ENCODE measurements around the gene CYB561. TPM values are rescaled to one million over a fixed set of nuclear protein-coding genes. Genes with fewer than 3 reads are reported as not detected.

Gene CYB561
- total RNA-seq, 1 experiment from 2014 or later = 20.7 TPM

DNA sequence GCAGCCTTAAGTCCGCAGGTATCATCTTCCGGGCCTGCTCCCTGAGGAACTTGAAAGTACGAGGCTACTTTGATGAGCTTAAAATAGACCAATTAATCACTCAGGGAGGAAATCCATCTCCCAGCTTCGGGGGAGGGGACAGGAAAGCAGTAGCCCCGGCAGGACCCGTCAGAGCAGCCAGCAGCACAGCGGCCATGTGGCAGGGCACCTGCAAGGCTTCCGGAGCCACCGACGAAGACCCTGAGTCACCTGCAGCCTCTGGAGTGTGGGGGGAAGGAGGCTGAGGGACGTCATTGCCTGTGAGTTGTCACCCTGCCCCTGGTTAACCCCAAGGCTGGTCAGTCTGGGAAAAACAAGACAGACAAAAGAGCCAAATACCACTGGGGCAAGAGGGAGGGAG lies 4.4 kb upstream of the CYB561 start:
- H2BK12ac ChIP-seq (ENCODE audit: insufficient read length, low read depth, low read length) = no peak overlapping the region
- H3K4me2 ChIP-seq (ENCODE audit: insufficient read depth, insufficient read length, low read length) = no peak overlapping the region
- H2AK5ac ChIP-seq (ENCODE audit: insufficient read length, low read length) = no peak overlapping the region
- H2BK15ac ChIP-seq (ENCODE audit: low read depth, low read length) = no peak overlapping the region
- H3K9me3 ChIP-seq (ENCODE audit: control insufficient read depth, low read depth, low read length) = no peaks in the 10 kb centered on the region
- no peak overlapping the region for H3K27ac ChIP-seq (ENCODE audit: insufficient read length, low read depth, low read length)
- no peak overlapping the region for H3K4ac ChIP-seq (ENCODE audit: low read depth, low read length)
- no peak overlapping the region for H2AFZ ChIP-seq (ENCODE audit: low read length)
- H3K4me3 Mint-ChIP-seq = no peak overlapping the region
- H2BK120ac ChIP-seq (ENCODE audit: low read depth, low read length, poor library complexity, severe bottlenecking) = no peak overlapping the region
- H3K4me1 ChIP-seq (ENCODE audit: insufficient read depth, low read length) = peaks cover 2% of the 10 kb centered on the region; the same call in 1 of the 2 replicates
- H3K18ac ChIP-seq (ENCODE audit: insufficient read length, low read depth, low read length) = no peak overlapping the region
- no peak for TF ChIP-seq CTCF (conservative IDR thresholded peaks at IDR 0.05)
- peaks cover 31% of the 10 kb centered on the region for H3K27me3 Mint-ChIP-seq (ENCODE audit: low read depth)
- no CpG with 5 or more reads among the region's 11 CpGs for WGBS (ENCODE audit: extremely low coverage, insufficient read length, low lambda C conversion rate)
- no peak overlapping the region for H3T11ph ChIP-seq (ENCODE audit: low read length)
- no peak overlapping the region for H4K91ac ChIP-seq (ENCODE audit: insufficient read length, low read depth, low read length)
- H2BK5ac ChIP-seq (ENCODE audit: insufficient read length, low read length) = no peak overlapping the region
- no peaks in the 10 kb centered on the region for H3K27me3 ChIP-seq (ENCODE audit: insufficient read depth, low read length)
- DNase-seq = no peak
- peak overlapping the region; percentile 53; the same call in 1 of the 2 replicates for H3K14ac ChIP-seq (ENCODE audit: insufficient read depth, low read length)
- peaks cover 0 to 6% (median 2%) of the 10 kb centered on the region in 3 experiments; a peak in 2 of 7 replicates for H3K36me3 Mint-ChIP-seq (ENCODE audit: insufficient read depth in 1 of 3, low read depth in 3 of 3)
- H3K9ac ChIP-seq (ENCODE audit: extremely low read depth, insufficient read length, low read length) = no peak overlapping the region
- H3K27ac Mint-ChIP-seq = no peak overlapping the region
- H4K20me1 ChIP-seq (ENCODE audit: control insufficient read depth, insufficient read depth, insufficient read length) = no peaks in the 10 kb centered on the region
- no peaks in the 10 kb centered on the region for H3K79me2 ChIP-seq (ENCODE audit: insufficient read depth, low read length)
- H3K56ac ChIP-seq (ENCODE audit: insufficient read length, low read depth, low read length) = no peak overlapping the region
- no peak overlapping the region for H3K23ac ChIP-seq (ENCODE audit: insufficient read length, low read depth, low read length)
- no peaks in the 10 kb centered on the region for H3K79me1 ChIP-seq (ENCODE audit: insufficient read depth, low read depth, low read length, poor library complexity, severe bottlenecking)
- H3K23me2 ChIP-seq (ENCODE audit: insufficient read length, low read depth, low read length, poor library complexity, severe bottlenecking) = peaks cover 10% of the 10 kb centered on the region
- H4K8ac ChIP-seq (replicated peaks; ENCODE audit: insufficient read length, low read depth, low read length) = no peak overlapping the region
- H3K9me3 Mint-ChIP-seq = peaks cover 6% of the 10 kb centered on the region in 2 experiments
- no peak overlapping the region for H4K5ac ChIP-seq (ENCODE audit: insufficient read length, low read depth, low read length)
- H2BK20ac ChIP-seq (ENCODE audit: low read depth, low read length, poor library complexity, severe bottlenecking) = no peak overlapping the region
- H3K4me1 Mint-ChIP-seq = peaks cover 19 to 29% of the 10 kb centered on the region in 2 experiments

Measured in H9 (cell line).